HG02870 (cell line): ENCODE results near the gene SYNGR4.
A peak's percentile ranks its signal among the peaks of the same experiment; 100 is the strongest.

Experiments
- ATAC-seq: cut with Tn5 transposase; IDR thresholded peaks from one replicate; pipeline ENCODE4 v1.9.1; 2021; ENCODE audit warnings: mild to moderate bottlenecking, moderate library complexity; ENCODE audit not compliant: unreplicated experiment

SYNGR4 gene

GRCh38 chr19:48341515-48342413 is 22.4 kb upstream of the SYNGR4 start:
- no peak for ATAC-seq

- ATAC-seq, result no peak
Observed at GRCh38 chr19:48342414-48342738, 21.8 kb upstream of the SYNGR4 start.

GRCh38 chr19:48342841-48343540 is 21.2 kb upstream of the SYNGR4 start:
- no peak for ATAC-seq

GRCh38 chr19:48344892-48345291 is 19.3 kb upstream of the SYNGR4 start:
- no peak for ATAC-seq

GRCh38 chr19:48346191-48346590 is 18.0 kb upstream of the SYNGR4 start:
- ATAC-seq, result no peak

- ATAC-seq, result no peak
Observed at GRCh38 chr19:48348045-48348444, 16.1 kb upstream of the SYNGR4 start.

- no peak for ATAC-seq
Observed at GRCh38 chr19:48348737-48349136, 15.4 kb upstream of the SYNGR4 start.

- no peak for ATAC-seq
Observed at GRCh38 chr19:48350856-48351255, 13.3 kb upstream of the SYNGR4 start.

GRCh38 chr19:48351341-48351752 is 12.8 kb upstream of the SYNGR4 start:
- no peak for ATAC-seq

GRCh38 chr19:48353677-48354076 is 10.5 kb upstream of the SYNGR4 start:
- ATAC-seq, result no peak

- ATAC-seq, result no peak
Observed at GRCh38 chr19:48354332-48354992, 9.7 kb upstream of the SYNGR4 start.

GRCh38 chr19:48355365-48355954 is 8.7 kb upstream of the SYNGR4 start:
- no peak for ATAC-seq

GRCh38 chr19:48359123-48359522 is 5.0 kb upstream of the SYNGR4 start:
- no peak for ATAC-seq

GRCh38 chr19:48361912-48362311 is 2.3 kb upstream of the SYNGR4 start:
- ATAC-seq, result no peak

GRCh38 chr19:48362716-48363499 is 1.3 kb upstream of the SYNGR4 start:
- ATAC-seq, result peak; percentile 41

- peak; percentile 1 for ATAC-seq
Observed at GRCh38 chr19:48363500-48363809, 712 bp upstream of the SYNGR4 start.

GRCh38 chr19:48364598-48365348 is 606 bp downstream of the SYNGR4 start:
- no peak for ATAC-seq

GRCh38 chr19:48365602-48366001 is 1.4 kb downstream of the SYNGR4 start:
- ATAC-seq, result no peak

GRCh38 chr19:48367855-48368254 is 3.7 kb downstream of the SYNGR4 start:
- ATAC-seq, result no peak

- no peak for ATAC-seq
Observed at GRCh38 chr19:48368936-48369335, 4.8 kb downstream of the SYNGR4 start.
